Measurements from ENCODE around the gene SULT1A1. TPM values are rescaled to one million over a fixed set of nuclear protein-coding genes. Genes with fewer than 3 reads are reported as not detected.

Gene SULT1A1
- total and polyA plus RNA-seq, 2 of the 13 experiments (the other 11 are each of a cell fraction or from before 2014, with no cell fraction given) = 114 to 147 TPM

- Histone ChIP-seq H3K9me3 (ENCODE audit: low read length) (peaks cover 10% of the 10 kb centered on the region), H2AFZ (ENCODE audit: low read length) (no peak overlapping the region), H3K4me1 (ENCODE audit: insufficient read depth, low read length) (no peaks in the 10 kb centered on the region), H3K4me3 (replicated peaks in 1 of 3; ENCODE audit: insufficient read depth in 1 of 3, low read depth in 2 of 3, low read length in 3 of 3) (no peak overlapping the region), H3K27ac (ENCODE audit: extremely low read length, insufficient read depth, low read length) (no peak overlapping the region), H4K20me1 (ENCODE audit: insufficient read depth, low read length) (no peaks in the 10 kb centered on the region), H3K4me2 (ENCODE audit: low read depth, low read length) (no peak overlapping the region), H3K27me3 (ENCODE audit: control insufficient read depth in 1 of 2, insufficient read depth in 2 of 2, low read length in 2 of 2) (no peaks in the 10 kb centered on the region), H3K79me2 (ENCODE audit: insufficient read depth, low read length) (peaks cover 7% of the 10 kb centered on the region), H3K9ac (ENCODE audit: insufficient read depth, low read depth, low read length) (no peak overlapping the region), H3K36me3 (replicated peaks in 1 of 2; ENCODE audit: control insufficient read depth in 1 of 2, insufficient read depth in 2 of 2, low read length in 2 of 2) (peaks cover 2 to 3% of the 10 kb centered on the region in 2 experiments; a peak in 3 of 5 replicates)
- in situ Hi-C loops (cut with HindIII; ENCODE audit: extremely low pct_ligation_motif_present, low pct_unique_long_range_greater_than_20kb) = no loop called here
- no peak for DNase-seq (ENCODE audit: low spot score)
- WGBS (ENCODE audit: low lambda C conversion rate) = 96% methylated on average over 4 of the region's 4 CpGs
- POLR2A ChIA-PET = no interaction called here
- TF ChIP-seq KMT2A (CRISPR knock-in tag; IDR thresholded peaks at IDR 0.05) (no peak), EP300 (IDR thresholded peaks at IDR 0.05; ENCODE audit: low read depth in 2 of 2, low read length in 2 of 2) (no peak), EP300 (CRISPR knock-in tag; IDR thresholded peaks at IDR 0.05; ENCODE audit: borderline replicate concordance) (no peak), ZNF558 (CRISPR knock-in tag; IDR thresholded peaks at IDR 0.05; ENCODE audit: borderline replicate concordance) (no peak), ATAD3A (CRISPR knock-in tag; IDR thresholded peaks at IDR 0.05) (no peak), FOXA1 (IDR thresholded peaks at IDR 0.05) (no peak), FOXA1 (CRISPR knock-in tag; IDR thresholded peaks at IDR 0.05) (no peak), PCBP1 (IDR thresholded peaks at IDR 0.05; ENCODE audit: borderline replicate concordance, low read depth, low read length) (no peak), ZNF83 (CRISPR knock-in tag; IDR thresholded peaks at IDR 0.05; ENCODE audit: borderline replicate concordance) (no peak), KAT7 (CRISPR knock-in tag; IDR thresholded peaks at IDR 0.05; ENCODE audit: borderline replicate concordance) (no peak), TFE3 (CRISPR knock-in tag; IDR thresholded peaks at IDR 0.05) (no peak), ZNF101 (CRISPR knock-in tag; IDR thresholded peaks at IDR 0.05; ENCODE audit: borderline replicate concordance, low read depth) (no peak), HHEX (CRISPR knock-in tag; IDR thresholded peaks at IDR 0.05) (no peak), IRX3 (CRISPR knock-in tag; IDR thresholded peaks at IDR 0.05; ENCODE audit: borderline replicate concordance, low read depth) (no peak), FOXM1 (CRISPR knock-in tag; IDR thresholded peaks at IDR 0.05) (no peak), MIER2 (CRISPR knock-in tag; IDR thresholded peaks at IDR 0.05) (no peak)
- TF ChIP-seq, protein P1, sequence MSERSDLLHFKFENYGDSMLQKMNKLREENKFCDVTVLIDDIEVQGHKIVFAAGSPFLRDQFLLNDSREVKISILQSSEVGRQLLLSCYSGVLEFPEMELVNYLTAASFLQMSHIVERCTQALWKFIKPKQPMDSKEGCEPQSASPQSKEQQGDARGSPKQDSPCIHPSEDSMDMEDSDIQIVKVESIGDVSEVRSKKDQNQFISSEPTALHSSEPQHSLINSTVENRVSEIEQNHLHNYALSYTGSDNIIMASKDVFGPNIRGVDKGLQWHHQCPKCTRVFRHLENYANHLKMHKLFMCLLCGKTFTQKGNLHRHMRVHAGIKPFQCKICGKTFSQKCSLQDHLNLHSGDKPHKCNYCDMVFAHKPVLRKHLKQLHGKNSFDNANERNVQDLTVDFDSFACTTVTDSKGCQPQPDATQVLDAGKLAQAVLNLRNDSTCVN (CRISPR knock-in tag; IDR thresholded peaks at IDR 0.05; ENCODE audit: borderline replicate concordance) = no peak
- CTCF ChIA-PET (ENCODE audit: low intra/inter-chr PET ratio, low total read pairs) = no interaction called here
- no TSS peak for BruUV-seq (replicated peaks)
- no peak; the same call in 2 of the 3 replicates for ATAC-seq
- no peak for FAIRE-seq
- intact Hi-C loops (cut with micrococcal nuclease; ENCODE audit: unreplicated experiment) = no loop called here
Observed at GRCh38 chr16:28569968-28570752, 39.7 kb downstream of the SULT1A1 start.
